ENCODE results near the gene ANKRD44.

DNA sequence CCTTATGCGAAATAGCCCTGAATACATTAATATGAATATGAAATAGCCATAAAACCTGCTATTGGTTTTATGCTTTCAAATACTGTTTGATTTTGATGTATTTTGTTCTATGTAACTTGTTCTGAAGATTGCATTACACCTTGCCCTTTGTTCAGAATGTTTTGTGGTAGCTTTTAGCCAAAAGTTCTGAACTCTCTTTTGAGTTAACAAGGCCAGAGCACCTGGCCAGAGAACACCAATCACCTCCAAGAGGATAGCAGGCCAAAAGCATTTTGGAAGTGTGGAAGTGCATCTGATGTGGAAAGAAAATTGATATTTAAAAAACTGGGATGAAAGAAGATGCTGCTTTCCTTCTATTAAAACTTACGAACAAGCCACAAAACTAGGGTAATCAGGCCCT is 297.5 kb downstream of the ANKRD44 start:
- TF ChIP-seq CTCF (IDR thresholded peaks at IDR 0.05; ENCODE audit: borderline replicate concordance, extremely low read depth, low read length, poor library complexity, severe bottlenecking) (no peak), EZH2 (IDR thresholded peaks at IDR 0.05; ENCODE audit: borderline replicate concordance, low read depth, low read length, severe bottlenecking) (no peak)
